ENCODE measurements around the gene RAD51AP2. TPM values are rescaled to one million over a fixed set of nuclear protein-coding genes. Genes with fewer than 3 reads are reported as not detected.
"Not testable (repeated sequence)": the region's sequence is repeated elsewhere in the genome, so short reads cannot be mapped to it uniquely, and the experiment has no call there.

The RAD51AP2 gene
- under 1 TPM in 8 of 9 donors, not detected in 1; 0.07 to 0.19 (median 0.16) TPM for total RNA-seq
- under 1 TPM in 1 of 2 donors, not detected in 1; 0.08 TPM for polyA plus RNA-seq
- long read RNA-seq, donor 1: 0 reads
- long read RNA-seq, donor 2: 0 reads
- long read RNA-seq, donor 3: 0 reads

GRCh38 chr2:17518212-17519154 is at the start of gene RAD51AP2:
Gene RAD51AP2, minus strand, starts transcription at chr2:17518440. Its CDS starts 25 bp downstream, at chr2:17518415.
- peak within 1 kb of the TSS; percentile 72 to 92 (median 84) for H3K27ac ChIP-seq
- DNase-seq: peak; percentile 83 to 94 (median 89)
- TF ChIP-seq CTCF (IDR thresholded peaks at IDR 0.05): no peak
- peak in 1 of 2 donors; percentile 31 for TF ChIP-seq POLR2A (IDR thresholded peaks at IDR 0.05)
- no peaks in the 10 kb centered on the region for H3K9me3 ChIP-seq
- ATAC-seq: peak; percentile 99 to 100 (median 99)
- H3K36me3 ChIP-seq: no peaks in the 10 kb centered on the region
- peaks cover 0 to 14% (median 0%) of the 10 kb centered on the region in 12 donors for H3K4me1 ChIP-seq
- 2 to 4% (median 3%) methylated on average over 29 to 38 of the region's 38 CpGs for WGBS, 4 donors
- H3K4me3 ChIP-seq: peak within 1 kb of the TSS in 11 of 12 donors; percentile 35 to 56 (median 48)
- intact Hi-C loops (cut with DNase I): loop anchor here in 1 of 10 donors (2.0 kb wide), 1 partner anchor 20 kb away; no protein-coding TSS in a partner anchor
- H3K27me3 ChIP-seq: peaks cover 0 to 21% (median 0%) of the 10 kb centered on the region in 9 donors

- H3K4me1 ChIP-seq; H3K9me3 ChIP-seq; ATAC-seq; H3K4me3 ChIP-seq; DNase-seq; H3K27ac ChIP-seq; intact Hi-C loops (cut with DNase I); H3K27me3 ChIP-seq; H3K36me3 ChIP-seq: not testable (repeated sequence)
- WGBS, 4 donors: 79 to 91% (median 84%) methylated on average over 3 of the region's 3 CpGs
Measured at GRCh38 chr2:17565726-17566125, 47.5 kb upstream of the RAD51AP2 start.

- no peak for ATAC-seq
- intact Hi-C loops (cut with DNase I): no loop called here
- 76 to 88% (median 82%) methylated on average over 3 of the region's 3 CpGs for WGBS, 4 donors
- Histone ChIP-seq H3K27ac (no peak overlapping the region), H3K4me3 (no peak overlapping the region), H3K36me3 (no peaks in the 10 kb centered on the region), H3K9me3 (no peaks in the 10 kb centered on the region), H3K27me3 (no peaks in the 10 kb centered on the region), H3K4me1 (peaks cover 0 to 4% (median 0%) of the 10 kb centered on the region in 12 donors)
- no peak for DNase-seq
- TF ChIP-seq CTCF (IDR thresholded peaks at IDR 0.05) (no peak), POLR2A (IDR thresholded peaks at IDR 0.05) (no peak)
Measured at GRCh38 chr2:17558878-17559277, 40.6 kb upstream of the RAD51AP2 start.

GRCh38 chr2:17558053-17558452 is 39.8 kb upstream of the RAD51AP2 start:
- ATAC-seq (no peak), DNase-seq (no peak)
- no peak overlapping the region for H3K4me3 ChIP-seq
- no peaks in the 10 kb centered on the region for H3K36me3 ChIP-seq
- no peak overlapping the region for H3K27ac ChIP-seq
- no peaks in the 10 kb centered on the region for H3K9me3 ChIP-seq
- H3K27me3 ChIP-seq: no peaks in the 10 kb centered on the region
- intact Hi-C loops (cut with DNase I): no loop called here
- peaks cover 0 to 4% (median 0%) of the 10 kb centered on the region in 12 donors for H3K4me1 ChIP-seq
- TF ChIP-seq CTCF (IDR thresholded peaks at IDR 0.05) (no peak), POLR2A (IDR thresholded peaks at IDR 0.05) (no peak)

Measured in heart left ventricle (tissue), 16 donors.